Activated effector memory CD4-positive, alpha-beta T cell treated with Interleukin-2 at 50 U/mL for 16 hours (primary cell): ENCODE data around the gene TMOD2.

Experiments used
- DNase-seq: peaks from one replicate; pipeline ENCODE4 v3.0.0-alpha.2; 2020

TMOD2 gene

GRCh38 chr15:51750792-51751696, at the start of gene TMOD2:
TSS of gene TMOD2 (plus strand) at chr15:51751597. CDS start at chr15:51766442, 14,845 bp downstream.
- DNase-seq = peak; percentile 49

GRCh38 chr15:51702710-51703109, 48.7 kb upstream of the TMOD2 start:
- no peak for DNase-seq

GRCh38 chr15:51706291-51706690, 45.1 kb upstream of the TMOD2 start:
- DNase-seq = no peak

- DNase-seq = no peak
These were observed 44.3 kb upstream of the TMOD2 start for GRCh38 chr15:51706926-51707608.

- no peak for DNase-seq
These were observed 43.4 kb upstream of the TMOD2 start for GRCh38 chr15:51708013-51708412.

GRCh38 chr15:51709031-51709430, 42.4 kb upstream of the TMOD2 start:
- DNase-seq = no peak

GRCh38 chr15:51714162-51714561, 37.2 kb upstream of the TMOD2 start:
- DNase-seq = no peak

GRCh38 chr15:51714911-51715310, 36.5 kb upstream of the TMOD2 start:
- DNase-seq = no peak

- DNase-seq = no peak
These were observed 33.2 kb upstream of the TMOD2 start for GRCh38 chr15:51718219-51718618.

GRCh38 chr15:51718746-51719145, 32.7 kb upstream of the TMOD2 start:
- DNase-seq = no peak

GRCh38 chr15:51720201-51720995, 31.0 kb upstream of the TMOD2 start:
- no peak for DNase-seq

- DNase-seq = no peak
These were observed 30.0 kb upstream of the TMOD2 start for GRCh38 chr15:51721199-51721960.

- DNase-seq = no peak
These were observed 27.2 kb upstream of the TMOD2 start for GRCh38 chr15:51724199-51724598.

GRCh38 chr15:51724673-51725072, 26.7 kb upstream of the TMOD2 start:
- no peak for DNase-seq

GRCh38 chr15:51726302-51727073, 24.9 kb upstream of the TMOD2 start:
- no peak for DNase-seq

- no peak for DNase-seq
These were observed 24.1 kb upstream of the TMOD2 start for GRCh38 chr15:51727141-51727897.

GRCh38 chr15:51731549-51732267, 19.7 kb upstream of the TMOD2 start:
- no peak for DNase-seq

- no peak for DNase-seq
These were observed 18.8 kb upstream of the TMOD2 start for GRCh38 chr15:51732646-51733045.

- DNase-seq = no peak
These were observed 16.0 kb upstream of the TMOD2 start for GRCh38 chr15:51735228-51736010.
